Stimulated activated naive CD8-positive, alpha-beta T cell treated with anti-CD3 and anti-CD28 coated beads, Interleukin-15, amount 100 ng/mL, for 72 hours (primary cell): ENCODE measurements around the gene COL11A1.
"Not testable (repeated sequence)": the region's sequence is repeated elsewhere in the genome, so short reads cannot be mapped to it uniquely, and the experiment has no call there.

Source experiments
- ATAC-seq: fragments of 150-1000 bp; cut with Tn5 transposase; 2 replicates; pipeline ENCODE4 v1.10.0; 2021; ENCODE audit warnings: mild to moderate bottlenecking, moderate library complexity
- DNase-seq, 2 donors: peaks; one replicate each; pipeline ENCODE4 v3.0.0; 2021 to 2022
- H3K27ac Mint-ChIP-seq, 2 donors: one replicate each; pipeline ENCODE4 v1.8.0; 2022; ENCODE audit warnings: mild to moderate bottlenecking in 2 of 2, mixed read lengths in 2 of 2, moderate library complexity in 2 of 2
- H3K27me3 Mint-ChIP-seq: one replicate; pipeline ENCODE4 v1.8.0; 2022; ENCODE audit warnings: mixed read lengths
- H3K4me1 Mint-ChIP-seq: one replicate; pipeline ENCODE4 v1.8.0; 2022; ENCODE audit warnings: mild to moderate bottlenecking, mixed read lengths
- H3K4me3 Mint-ChIP-seq, 2 donors: one replicate each; pipeline ENCODE4 v1.8.0; 2022; ENCODE audit warnings: mild to moderate bottlenecking in 2 of 2, mixed read lengths in 2 of 2, moderate library complexity in 1 of 2
- H3K9me3 Mint-ChIP-seq, 2 donors: one replicate each; pipeline ENCODE4 v1.8.0; 2022; ENCODE audit warnings: mixed read lengths in 2 of 2

COL11A1 gene

DNA sequence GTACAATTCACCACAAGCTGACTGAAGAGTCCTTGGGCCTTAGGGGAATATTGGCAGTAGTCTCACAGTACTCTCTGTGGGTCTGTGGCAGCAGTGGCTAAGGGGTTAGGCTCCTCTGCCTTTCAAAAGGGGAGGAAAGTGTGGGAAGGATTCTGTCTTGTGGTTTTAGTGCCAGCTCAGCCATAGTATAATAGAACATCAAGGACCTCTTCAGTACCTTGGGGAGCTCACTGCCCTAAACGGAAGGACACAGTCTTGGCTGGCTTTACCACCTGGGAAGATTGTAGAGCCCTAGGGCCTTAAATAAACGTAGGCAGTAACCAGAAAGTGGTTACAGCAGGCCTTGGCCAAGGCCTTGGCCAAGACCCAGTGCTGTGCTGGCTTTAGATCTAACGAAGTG is 265.7 kb downstream of the COL11A1 start:
- Mint-ChIP-seq H3K27me3 (no peaks in the 10 kb centered on the region), H3K9me3 (peaks cover 10 to 16% of the 10 kb centered on the region in 2 donors), H3K27ac (no peak overlapping the region), H3K4me1 (no peaks in the 10 kb centered on the region), H3K4me3 (no peak overlapping the region)
- DNase-seq = no peak
- ATAC-seq = no peak

DNA sequence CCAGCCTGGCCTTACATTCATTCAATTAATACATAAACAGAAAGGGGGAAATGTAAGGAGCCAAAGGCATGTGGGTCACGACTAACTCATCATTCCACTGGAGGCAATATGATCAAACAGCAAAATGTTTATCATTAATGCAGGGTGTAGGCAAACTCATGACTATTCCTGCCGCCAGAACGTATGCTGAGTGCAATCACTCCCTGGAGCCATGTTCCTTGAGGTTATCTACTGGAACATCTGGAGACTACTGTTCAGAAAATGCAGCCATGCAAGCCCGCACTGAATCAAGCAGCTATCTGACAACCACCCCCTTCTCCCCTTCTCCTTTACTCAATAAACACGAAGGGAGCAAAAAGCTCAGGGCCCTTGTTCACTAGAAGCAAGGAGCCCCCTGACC is 267.6 kb downstream of the COL11A1 start:
- Mint-ChIP-seq H3K27me3 (no peaks in the 10 kb centered on the region), H3K9me3 (peaks cover 9 to 10% of the 10 kb centered on the region in 2 donors), H3K4me1 (no peaks in the 10 kb centered on the region), H3K27ac (no peak overlapping the region), H3K4me3 (no peak overlapping the region)
- ATAC-seq = no peak
- DNase-seq = no peak

DNA sequence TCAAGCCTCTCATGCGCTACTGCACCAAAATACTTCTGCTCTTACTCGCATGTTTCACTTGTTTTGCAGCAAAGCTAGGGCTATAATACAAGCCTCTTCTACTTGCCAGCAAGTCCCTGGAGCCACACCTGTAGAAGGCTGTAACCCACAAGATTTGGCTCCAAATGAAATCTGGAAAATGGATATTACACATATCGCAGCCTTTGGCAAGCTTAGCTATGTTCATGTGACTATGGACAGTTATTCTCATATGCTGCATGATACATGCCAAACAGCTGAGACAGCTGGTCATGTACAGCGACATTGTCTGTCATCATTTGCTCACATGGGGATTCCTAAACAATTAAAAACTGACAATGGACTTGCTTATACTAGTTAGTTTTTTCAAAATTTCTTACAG is 270.3 kb downstream of the COL11A1 start:
- Mint-ChIP-seq H3K27ac (no peak overlapping the region), H3K4me1 (no peaks in the 10 kb centered on the region), H3K9me3 (peaks cover 0 to 17% of the 10 kb centered on the region in 2 donors), H3K4me3 (no peak overlapping the region), H3K27me3 (no peaks in the 10 kb centered on the region)
- ATAC-seq (no peak), DNase-seq (no peak)

DNA sequence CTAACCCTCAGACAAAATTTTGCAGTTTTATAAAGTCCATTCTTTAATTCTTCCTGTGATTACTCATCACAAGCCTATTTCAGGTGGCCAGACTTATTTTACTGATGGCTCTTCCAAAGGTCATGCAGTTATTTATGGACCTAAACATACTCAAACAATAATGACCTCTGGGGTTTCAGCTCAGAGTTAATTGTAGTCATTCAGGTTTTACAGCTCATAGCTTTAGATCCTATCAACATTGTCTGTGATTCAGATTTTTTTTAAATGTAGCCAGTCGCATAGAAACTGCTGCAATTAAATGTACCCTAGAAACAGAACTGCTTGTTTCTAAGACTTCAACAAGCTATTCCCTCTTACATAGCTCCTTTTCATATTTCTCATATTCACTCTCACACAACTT is 270.8 kb downstream of the COL11A1 start:
- ATAC-seq (no peak), DNase-seq (no peak)
- H3K4me1 Mint-ChIP-seq = no peaks in the 10 kb centered on the region
- H3K9me3 Mint-ChIP-seq = peaks cover 0 to 17% of the 10 kb centered on the region in 2 donors
- no peaks in the 10 kb centered on the region for H3K27me3 Mint-ChIP-seq
- H3K4me3 Mint-ChIP-seq = no peak overlapping the region
- H3K27ac Mint-ChIP-seq = no peak overlapping the region

DNA sequence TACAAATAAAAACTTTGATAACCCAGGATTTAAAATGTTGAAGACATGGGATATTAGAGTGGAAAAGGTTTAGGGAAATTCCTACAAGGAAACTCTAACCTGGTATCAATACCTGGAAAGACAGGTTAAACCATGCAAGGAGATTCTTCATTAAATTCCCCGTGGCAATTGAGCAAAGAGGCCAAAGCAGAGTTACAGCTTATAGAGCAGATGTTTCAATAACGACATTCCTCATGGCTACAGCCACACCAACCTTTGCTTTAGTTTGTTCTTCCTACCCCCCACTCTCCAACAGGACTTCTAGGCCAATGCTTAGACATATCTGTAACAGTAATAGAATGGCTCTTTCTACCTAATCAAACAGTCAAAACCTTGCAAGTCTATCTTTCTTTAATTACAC is 271.3 kb downstream of the COL11A1 start:
- DNase-seq (no peak), ATAC-seq (no peak)
- H3K9me3 Mint-ChIP-seq = peaks cover 0 to 17% of the 10 kb centered on the region in 2 donors
- H3K4me3 Mint-ChIP-seq = no peak overlapping the region
- no peaks in the 10 kb centered on the region for H3K27me3 Mint-ChIP-seq
- H3K27ac Mint-ChIP-seq = no peak overlapping the region
- H3K4me1 Mint-ChIP-seq = no peaks in the 10 kb centered on the region

DNA sequence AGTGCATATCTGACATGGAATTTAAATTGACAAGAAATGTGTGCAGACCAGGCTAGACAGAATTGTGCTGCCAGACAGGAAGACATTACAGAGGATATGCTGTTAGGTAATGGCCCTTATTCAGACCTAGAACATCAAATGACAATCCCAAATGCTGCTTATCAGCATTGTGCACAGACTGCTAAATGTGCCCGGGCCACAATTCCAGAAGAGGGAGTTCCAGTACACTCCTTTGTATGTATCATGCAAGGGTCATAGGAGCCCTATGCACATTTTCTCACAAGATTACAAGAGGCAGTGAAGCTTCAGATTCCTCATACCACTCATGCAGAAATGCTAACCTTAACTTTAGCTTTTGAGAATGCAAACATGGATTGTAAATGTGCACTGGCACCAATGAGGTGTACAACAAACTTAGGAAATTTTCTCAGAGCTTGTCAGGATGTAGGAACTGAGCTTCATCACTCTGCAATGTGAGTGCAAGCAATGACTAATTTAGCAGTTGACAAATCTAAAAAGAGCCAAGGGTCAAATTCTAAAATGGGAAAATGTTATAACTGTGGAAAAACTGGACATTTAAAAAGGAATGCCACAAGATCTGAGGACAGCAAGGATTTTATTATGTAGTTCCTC is 273.5 kb downstream of the COL11A1 start:
- no peak overlapping the region for H3K4me3 Mint-ChIP-seq
- no peak for ATAC-seq
- H3K4me1 Mint-ChIP-seq = no peaks in the 10 kb centered on the region
- peaks cover 0 to 17% of the 10 kb centered on the region in 2 donors for H3K9me3 Mint-ChIP-seq
- no peaks in the 10 kb centered on the region for H3K27me3 Mint-ChIP-seq
- no peak for DNase-seq
- H3K27ac Mint-ChIP-seq = no peak overlapping the region

DNA sequence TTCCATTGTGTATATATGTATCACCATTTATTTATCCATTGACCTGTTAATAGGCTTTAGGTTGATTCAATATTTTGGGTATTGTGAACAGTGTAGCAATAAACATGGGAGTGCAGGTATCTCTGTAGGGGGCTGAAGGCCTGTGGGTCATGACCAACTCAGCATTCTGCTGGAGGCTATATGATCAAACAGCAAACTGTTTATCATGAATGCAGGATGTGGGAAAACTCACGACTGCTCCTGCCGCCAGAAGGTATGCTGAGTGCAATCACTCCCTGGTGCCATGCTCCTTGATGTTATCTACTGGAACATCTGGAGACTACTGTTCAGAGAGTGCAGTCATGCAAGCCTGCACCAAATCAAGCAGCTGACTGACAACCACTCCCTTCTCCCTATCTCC is 275.2 kb downstream of the COL11A1 start:
- Mint-ChIP-seq H3K27ac (no peak overlapping the region), H3K27me3 (no peaks in the 10 kb centered on the region), H3K4me3 (no peak overlapping the region), H3K9me3 (peaks cover 6 to 20% of the 10 kb centered on the region in 2 donors), H3K4me1 (no peaks in the 10 kb centered on the region)
- no peak for ATAC-seq
- DNase-seq = no peak

DNA sequence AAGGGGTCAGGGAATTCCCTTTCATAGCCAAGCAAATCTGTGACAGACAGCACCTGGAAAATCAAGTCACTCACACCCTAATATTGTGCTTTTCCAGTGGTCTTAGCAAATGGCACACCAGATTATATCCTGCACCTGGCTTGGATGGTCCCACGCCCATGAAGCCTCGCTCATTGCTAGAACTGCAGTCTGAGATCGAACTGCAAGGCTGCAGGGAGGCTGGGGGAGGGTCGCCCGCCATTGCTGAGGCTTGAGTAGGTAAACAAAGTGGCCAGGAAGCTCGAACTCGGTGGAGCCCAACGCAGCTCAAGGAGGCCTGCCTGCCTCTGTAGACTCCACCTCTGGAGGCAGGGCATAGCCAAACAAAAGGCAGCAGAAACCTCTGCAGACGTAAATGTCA is 281.6 kb downstream of the COL11A1 start:
- not testable (repeated sequence) for H3K27me3 Mint-ChIP-seq, DNase-seq, H3K4me1 Mint-ChIP-seq, ATAC-seq, H3K27ac Mint-ChIP-seq, H3K4me3 Mint-ChIP-seq
- H3K9me3 Mint-ChIP-seq = peaks cover 12 to 27% of the 10 kb centered on the region in 2 donors
